ENCODE data around the gene PWWP2B. TPM values are rescaled to one million over a fixed set of nuclear protein-coding genes. Genes with fewer than 3 reads are reported as not detected.
A peak's percentile ranks its signal among the peaks of the same experiment; 100 is the strongest.

The PWWP2B gene
- total RNA-seq, 1 donor from 2014 or later: 12.0 TPM

- Mint-ChIP-seq H3K36me3 (ENCODE audit: low read depth, unreplicated experiment) (no peaks in the 10 kb centered on the region), H3K4me1 (ENCODE audit: low read depth, unreplicated experiment) (no peaks in the 10 kb centered on the region), H3K27me3 (ENCODE audit: low read depth, unreplicated experiment) (peaks cover 19% of the 10 kb centered on the region), H3K9me3 (ENCODE audit: unreplicated experiment) (no peaks in the 10 kb centered on the region), H3K27ac (ENCODE audit: unreplicated experiment) (no peak overlapping the region), H3K4me3 (ENCODE audit: unreplicated experiment) (no peak overlapping the region)
- Histone ChIP-seq H3K27ac (ENCODE audit: low read depth, low read length) (no peak overlapping the region), H3K4me2 (ENCODE audit: low read length) (no peak overlapping the region), H4K20me1 (ENCODE audit: insufficient read depth, low read length) (no peaks in the 10 kb centered on the region), H3K79me2 (ENCODE audit: insufficient read depth, low read length) (no peaks in the 10 kb centered on the region), H3K36me3 (ENCODE audit: insufficient read depth, low read length) (no peaks in the 10 kb centered on the region), H3K4me1 (ENCODE audit: insufficient read depth, low read length) (no peaks in the 10 kb centered on the region), H3K9me3 (ENCODE audit: insufficient read depth, low read depth, low read length) (no peaks in the 10 kb centered on the region), H3K4me3 (ENCODE audit: insufficient read depth, low read depth, low read length) (no peak overlapping the region), H3K27me3 (ENCODE audit: insufficient read depth, low read length) (no peaks in the 10 kb centered on the region), H3K9ac (ENCODE audit: low read length) (no peak overlapping the region), H2AFZ (ENCODE audit: low read depth, low read length) (peak overlapping the region; percentile 16)
- DNase-seq (ENCODE audit: low read depth) (no peak), FAIRE-seq (no peak)
- TF ChIP-seq EZH2 (IDR thresholded peaks at IDR 0.05; ENCODE audit: insufficient read depth, low read length): no peak
- TF ChIP-seq, protein P1, sequence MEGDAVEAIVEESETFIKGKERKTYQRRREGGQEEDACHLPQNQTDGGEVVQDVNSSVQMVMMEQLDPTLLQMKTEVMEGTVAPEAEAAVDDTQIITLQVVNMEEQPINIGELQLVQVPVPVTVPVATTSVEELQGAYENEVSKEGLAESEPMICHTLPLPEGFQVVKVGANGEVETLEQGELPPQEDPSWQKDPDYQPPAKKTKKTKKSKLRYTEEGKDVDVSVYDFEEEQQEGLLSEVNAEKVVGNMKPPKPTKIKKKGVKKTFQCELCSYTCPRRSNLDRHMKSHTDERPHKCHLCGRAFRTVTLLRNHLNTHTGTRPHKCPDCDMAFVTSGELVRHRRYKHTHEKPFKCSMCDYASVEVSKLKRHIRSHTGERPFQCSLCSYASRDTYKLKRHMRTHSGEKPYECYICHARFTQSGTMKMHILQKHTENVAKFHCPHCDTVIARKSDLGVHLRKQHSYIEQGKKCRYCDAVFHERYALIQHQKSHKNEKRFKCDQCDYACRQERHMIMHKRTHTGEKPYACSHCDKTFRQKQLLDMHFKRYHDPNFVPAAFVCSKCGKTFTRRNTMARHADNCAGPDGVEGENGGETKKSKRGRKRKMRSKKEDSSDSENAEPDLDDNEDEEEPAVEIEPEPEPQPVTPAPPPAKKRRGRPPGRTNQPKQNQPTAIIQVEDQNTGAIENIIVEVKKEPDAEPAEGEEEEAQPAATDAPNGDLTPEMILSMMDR (IDR thresholded peaks at IDR 0.05; ENCODE audit: insufficient read depth, low read depth, low read length): no peak
Measured at GRCh38 chr10:132464256-132465192, 67.5 kb downstream of the PWWP2B start.

DNA sequence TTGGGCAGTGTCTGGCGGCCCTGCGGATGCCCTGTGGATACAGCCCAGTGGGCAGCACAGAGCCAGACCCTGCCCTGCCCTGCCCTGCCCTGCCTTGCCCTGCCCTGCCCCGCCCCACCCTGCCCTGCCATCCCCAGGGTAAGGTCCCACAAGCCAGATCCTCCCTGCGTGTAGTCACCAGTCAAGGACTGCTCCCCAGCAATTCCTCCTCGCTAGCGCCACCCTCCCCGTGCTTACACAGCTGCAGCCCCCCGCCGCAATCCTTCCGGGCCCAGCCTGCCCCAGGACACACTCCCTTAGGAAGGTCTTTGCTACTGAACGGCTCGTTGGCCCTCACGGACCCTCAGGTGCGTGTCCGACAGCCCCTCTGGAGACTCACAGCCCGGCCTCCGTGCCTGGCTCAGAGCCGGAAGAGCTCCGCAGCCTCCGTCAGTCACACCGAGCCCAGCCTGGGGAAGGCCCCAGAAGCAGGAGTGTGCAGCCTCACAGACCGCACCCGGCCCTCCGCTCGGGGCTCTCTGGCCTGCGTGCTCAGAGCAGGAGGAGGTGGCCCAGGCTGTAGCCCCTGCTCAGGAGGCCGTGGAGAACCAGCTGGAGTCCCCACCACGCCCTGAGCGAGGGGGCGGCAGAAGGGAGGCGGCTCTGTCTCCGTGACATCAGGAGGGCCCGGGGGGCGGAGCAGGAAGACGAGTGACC is 68.3 kb downstream of the PWWP2B start:
- H4K20me1 ChIP-seq (ENCODE audit: insufficient read depth, low read length): no peaks in the 10 kb centered on the region
- no peak overlapping the region for H3K9ac ChIP-seq (ENCODE audit: low read length)
- H3K79me2 ChIP-seq (ENCODE audit: insufficient read depth, low read length): no peaks in the 10 kb centered on the region
- Mint-ChIP-seq H3K4me1 (ENCODE audit: low read depth, unreplicated experiment) (no peaks in the 10 kb centered on the region), H3K27ac (ENCODE audit: unreplicated experiment) (no peak overlapping the region), H3K36me3 (ENCODE audit: low read depth, unreplicated experiment) (no peaks in the 10 kb centered on the region), H3K27me3 (ENCODE audit: low read depth, unreplicated experiment) (peaks cover 15% of the 10 kb centered on the region), H3K4me3 (ENCODE audit: unreplicated experiment) (no peak overlapping the region), H3K9me3 (ENCODE audit: unreplicated experiment) (no peaks in the 10 kb centered on the region)
- TF ChIP-seq EZH2 (IDR thresholded peaks at IDR 0.05; ENCODE audit: insufficient read depth, low read length): no peak
- TF ChIP-seq, protein P1 (IDR thresholded peaks at IDR 0.05; ENCODE audit: insufficient read depth, low read depth, low read length): no peak
- no peak overlapping the region for H3K4me2 ChIP-seq (ENCODE audit: low read length)
- FAIRE-seq: no peak
- no peaks in the 10 kb centered on the region for H3K4me1 ChIP-seq (ENCODE audit: insufficient read depth, low read length)
- no peak overlapping the region for H3K27ac ChIP-seq (ENCODE audit: low read depth, low read length)
- no peak for DNase-seq (ENCODE audit: low read depth)
- no peak overlapping the region for H3K4me3 ChIP-seq (ENCODE audit: insufficient read depth, low read depth, low read length)
- no peak overlapping the region for H2AFZ ChIP-seq (ENCODE audit: low read depth, low read length)
- H3K9me3 ChIP-seq (ENCODE audit: insufficient read depth, low read depth, low read length): no peaks in the 10 kb centered on the region
- no peaks in the 10 kb centered on the region for H3K36me3 ChIP-seq (ENCODE audit: insufficient read depth, low read length)
- no peaks in the 10 kb centered on the region for H3K27me3 ChIP-seq (ENCODE audit: insufficient read depth, low read length)
